Measurements from ENCODE around the gene FEM1B.

Gene FEM1B

DNA sequence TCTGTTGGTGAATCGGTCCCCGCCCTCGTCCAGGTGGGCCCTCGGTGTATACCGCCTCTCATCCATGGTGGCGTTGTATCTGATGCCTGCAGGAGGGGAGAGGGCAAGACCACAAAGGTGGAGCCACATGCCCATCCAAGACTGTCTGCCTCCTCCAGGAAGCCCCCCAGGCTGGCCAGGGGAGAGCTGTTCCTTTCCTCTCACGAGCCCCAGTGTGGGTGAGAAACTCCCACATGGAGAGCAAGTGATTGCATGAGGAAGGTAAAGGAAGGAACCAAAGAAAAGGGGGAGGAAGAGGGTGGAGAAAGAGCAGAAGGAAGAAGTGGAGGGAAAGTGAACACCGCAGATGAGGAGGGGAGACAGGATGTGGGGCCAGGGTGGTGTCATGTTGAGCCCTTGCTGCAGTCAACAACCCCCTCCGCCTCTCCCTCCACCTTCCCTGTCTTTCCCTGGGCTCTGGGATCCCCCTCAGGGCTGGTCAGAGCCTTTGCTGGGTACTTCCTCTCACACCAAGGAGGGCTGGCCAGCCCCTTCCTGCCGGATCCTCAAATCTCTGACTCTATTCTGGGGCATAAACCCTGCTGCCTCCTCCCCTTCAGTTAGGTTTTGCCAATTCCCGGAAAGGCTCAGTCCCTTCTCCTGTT is 49.3 kb downstream of the FEM1B start:
- DNase-seq (ENCODE audit: low read depth), result no peak

DNA sequence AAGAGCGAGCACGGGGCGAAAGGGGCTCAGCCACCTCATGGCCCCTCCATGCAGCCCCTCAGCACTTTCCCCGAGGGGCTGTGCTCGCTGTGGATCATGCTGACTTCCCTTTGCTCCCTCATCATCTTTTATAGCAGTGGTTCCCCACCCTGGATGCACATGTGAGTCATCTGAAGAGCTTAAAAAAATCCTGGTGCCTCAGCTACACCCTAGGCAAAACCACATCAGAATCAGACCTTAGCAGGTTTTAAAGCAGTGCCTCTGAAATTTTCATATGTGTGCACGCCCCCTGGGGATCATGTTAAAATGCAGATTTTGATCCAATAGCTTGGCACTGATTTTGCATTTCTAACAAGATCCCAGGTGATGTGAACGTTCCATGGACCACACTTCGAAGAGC is 50.9 kb downstream of the FEM1B start:
- no peak for DNase-seq (ENCODE audit: low read depth)

DNA sequence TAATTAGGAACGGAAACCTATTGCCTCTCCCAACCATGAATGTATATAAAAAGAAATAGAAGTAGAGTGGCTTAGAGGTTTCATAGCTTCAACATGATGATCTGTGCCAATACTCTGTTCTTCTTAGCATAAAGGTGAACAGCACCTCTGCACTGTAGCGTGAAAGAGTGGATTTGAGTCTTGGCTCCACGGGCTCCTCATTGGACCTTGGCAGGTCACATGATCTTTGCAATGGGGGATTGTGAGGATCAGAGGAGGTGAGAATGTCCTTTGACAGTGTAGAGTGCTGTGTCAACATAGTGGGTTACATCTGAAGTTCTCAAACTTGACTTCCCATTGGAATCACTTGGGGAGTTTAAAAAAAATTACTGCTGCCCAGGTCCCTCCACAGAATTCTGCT is 51.4 kb downstream of the FEM1B start:
- no peak for DNase-seq (ENCODE audit: low read depth)

DNA sequence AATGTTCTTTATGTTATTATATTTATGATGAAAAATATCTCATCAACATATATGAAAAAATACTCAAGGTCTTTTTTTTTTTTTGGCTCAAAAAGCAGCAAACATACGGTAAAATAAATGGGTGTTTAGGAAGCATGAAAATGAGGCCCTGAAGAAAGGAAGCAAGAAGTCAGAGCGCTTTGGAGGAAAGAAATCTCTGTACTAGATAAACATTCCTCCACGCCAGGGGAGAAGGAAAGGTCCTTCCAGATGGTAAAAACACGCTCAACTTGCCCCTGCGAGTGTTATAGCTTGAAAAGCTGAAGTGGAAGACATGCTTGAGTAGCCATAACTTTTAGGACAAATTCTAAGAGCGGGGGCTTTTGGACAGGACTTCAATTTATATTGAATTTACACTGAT is 52.9 kb downstream of the FEM1B start:
- DNase-seq (ENCODE audit: low read depth), result no peak

DNA sequence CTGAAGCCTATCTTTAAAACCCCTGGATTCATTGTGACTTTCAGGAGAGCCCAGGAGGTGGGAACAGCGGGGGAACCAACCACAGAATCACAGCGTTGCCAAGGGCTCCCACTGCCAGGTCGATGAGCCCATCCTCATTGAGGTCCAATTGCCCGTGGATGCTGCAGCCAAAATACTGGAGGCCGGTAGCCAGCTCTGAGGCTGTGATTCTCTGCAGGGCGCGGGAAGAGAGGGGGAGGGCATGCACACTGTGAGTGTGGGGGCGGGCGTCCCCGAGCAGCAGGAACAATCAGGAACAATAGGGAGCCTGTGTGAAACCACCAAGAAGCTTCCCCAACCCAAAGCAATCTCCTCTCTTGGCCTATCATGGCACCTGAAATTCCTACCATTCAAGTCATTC is 53.4 kb downstream of the FEM1B start:
- DNase-seq (ENCODE audit: low read depth), result no peak

DNA sequence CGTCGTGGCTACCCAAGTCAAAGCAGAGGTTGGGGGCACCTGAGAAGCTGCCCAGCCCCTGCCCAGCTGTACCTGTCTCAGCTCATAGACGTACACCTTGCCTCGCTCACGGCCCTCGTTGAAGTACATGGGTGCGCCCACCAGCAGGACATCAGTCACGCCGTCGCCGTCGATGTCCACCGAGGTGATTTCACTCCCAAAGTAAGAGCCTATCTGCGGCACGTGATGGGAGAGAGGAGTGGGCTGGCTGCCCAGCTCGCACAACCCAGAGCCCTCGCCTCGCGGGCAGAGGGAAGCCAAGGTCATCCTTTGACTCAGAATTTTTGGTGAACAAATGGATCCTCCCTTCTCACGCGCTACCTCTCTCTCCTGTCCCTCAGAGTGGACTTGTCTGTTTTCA is 54.7 kb downstream of the FEM1B start:
- no peak for DNase-seq (ENCODE audit: low read depth)

DNA sequence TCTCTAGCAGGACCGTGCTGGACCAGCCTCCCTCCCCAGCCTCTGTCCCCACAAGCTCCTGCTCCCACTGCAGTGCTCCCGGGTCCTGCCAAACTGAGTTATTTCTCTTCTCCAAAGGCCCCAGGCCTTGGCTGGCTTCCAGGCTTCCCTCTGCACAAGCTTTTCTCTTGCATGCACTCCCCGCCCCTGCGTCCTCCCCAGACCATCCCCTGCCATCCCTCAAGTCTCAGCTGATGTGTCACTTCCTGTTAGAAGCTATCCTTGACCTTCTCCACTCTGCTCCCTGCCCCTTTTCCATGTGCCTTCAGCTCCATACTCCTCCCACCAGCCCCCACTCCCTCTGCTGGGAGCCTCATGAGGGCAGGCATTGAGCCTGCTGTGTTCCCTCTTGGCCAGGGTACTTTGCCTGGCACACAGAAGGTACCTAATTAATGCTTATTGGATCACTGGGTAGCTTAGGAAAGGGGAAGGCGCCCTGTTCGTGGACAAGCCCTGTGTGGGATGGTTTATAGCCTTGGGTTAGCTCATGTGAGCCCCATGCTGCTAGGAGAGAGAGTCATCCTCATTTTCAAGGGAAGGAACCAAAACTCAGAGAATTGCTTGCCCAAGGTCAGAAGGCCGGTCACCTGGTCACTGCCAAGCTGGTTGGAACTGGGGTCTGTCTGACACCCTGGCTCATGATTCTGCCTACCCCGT is 56.4 kb downstream of the FEM1B start:
- DNase-seq (ENCODE audit: low read depth), result no peak

DNA sequence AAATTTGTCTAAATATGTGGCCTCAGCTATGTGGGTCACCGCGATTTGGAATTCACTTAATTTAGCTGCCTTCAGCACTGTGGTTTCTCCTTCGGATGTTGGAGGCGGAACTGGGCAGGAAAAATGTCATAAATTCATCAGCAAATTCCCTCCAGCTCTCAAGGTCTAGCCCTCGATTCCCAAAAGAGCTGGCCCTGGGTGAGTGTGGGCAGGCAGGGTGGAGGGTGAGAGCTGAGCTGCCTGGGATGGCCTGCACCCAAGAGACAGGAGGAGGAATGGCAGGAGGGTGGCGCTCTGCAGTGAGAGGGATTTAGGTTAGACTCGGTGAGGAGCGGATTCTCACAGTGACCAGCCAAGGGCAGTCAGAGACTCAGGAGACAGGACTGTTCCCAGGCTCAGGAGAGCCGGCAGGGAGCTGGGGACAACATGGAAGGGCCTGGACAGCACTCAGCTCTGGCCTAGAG is 57.1 kb downstream of the FEM1B start:
- DNase-seq (ENCODE audit: low read depth), result no peak

DNA sequence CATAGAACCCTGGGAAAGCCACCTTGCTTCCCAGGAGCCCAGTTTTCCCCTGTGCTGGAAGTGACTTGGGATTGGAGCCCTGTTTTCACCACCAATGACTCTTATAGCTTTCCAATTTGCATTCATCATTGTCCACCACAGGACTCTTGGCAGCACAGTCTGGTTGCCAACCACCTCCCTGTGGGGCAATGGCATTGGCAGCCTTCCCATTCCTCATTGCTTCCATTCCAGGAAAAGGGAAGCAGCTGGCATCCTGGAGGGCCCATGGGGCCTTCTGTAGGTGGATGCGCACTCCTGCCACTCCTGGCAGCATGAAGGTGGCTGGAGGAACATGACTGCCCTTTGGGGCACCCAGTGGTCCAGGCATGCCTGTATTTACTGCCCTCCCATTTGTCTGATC is 57.7 kb downstream of the FEM1B start:
- DNase-seq (ENCODE audit: low read depth), result no peak

DNA sequence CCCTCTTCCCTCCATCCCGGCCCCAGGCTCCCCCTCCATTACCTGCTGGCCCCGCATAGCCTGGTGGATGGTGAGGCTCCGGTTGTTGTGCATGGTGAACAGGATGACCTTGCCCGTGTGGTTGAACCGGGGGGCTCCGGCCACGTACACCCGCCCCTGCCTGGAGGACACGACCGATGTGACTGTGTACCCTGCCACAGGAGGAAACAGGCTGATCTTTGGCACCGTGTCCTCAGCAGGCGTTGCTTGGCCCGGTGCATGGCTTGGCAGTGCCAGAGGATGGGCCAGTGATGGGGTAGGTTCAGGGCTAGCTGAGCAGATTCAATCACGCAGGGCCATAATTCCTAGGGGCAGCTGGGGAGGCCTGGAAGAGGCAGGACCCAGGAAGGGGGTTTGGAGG is 58.1 kb downstream of the FEM1B start:
- no peak for DNase-seq (ENCODE audit: low read depth)

DNA sequence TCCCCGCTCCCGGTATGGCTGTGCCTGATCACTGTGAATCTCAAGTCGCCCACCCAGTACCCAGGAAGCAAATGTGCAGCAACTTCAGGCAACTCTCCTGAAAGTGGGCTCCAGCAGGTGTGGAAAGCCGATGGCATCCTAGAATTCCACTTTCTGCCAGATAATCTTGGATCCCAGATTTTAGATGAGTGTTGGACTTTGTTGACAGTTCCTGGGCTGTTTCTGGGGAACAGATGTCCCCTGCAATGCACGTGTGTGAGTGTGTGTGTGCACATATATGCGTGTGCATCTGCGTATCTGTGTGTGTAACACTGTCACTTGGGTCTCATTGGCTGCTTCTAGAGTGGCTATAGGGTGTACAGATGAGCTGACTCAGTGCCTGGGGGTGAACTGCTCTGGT is 59.0 kb downstream of the FEM1B start:
- DNase-seq (ENCODE audit: low read depth), result no peak

DNA sequence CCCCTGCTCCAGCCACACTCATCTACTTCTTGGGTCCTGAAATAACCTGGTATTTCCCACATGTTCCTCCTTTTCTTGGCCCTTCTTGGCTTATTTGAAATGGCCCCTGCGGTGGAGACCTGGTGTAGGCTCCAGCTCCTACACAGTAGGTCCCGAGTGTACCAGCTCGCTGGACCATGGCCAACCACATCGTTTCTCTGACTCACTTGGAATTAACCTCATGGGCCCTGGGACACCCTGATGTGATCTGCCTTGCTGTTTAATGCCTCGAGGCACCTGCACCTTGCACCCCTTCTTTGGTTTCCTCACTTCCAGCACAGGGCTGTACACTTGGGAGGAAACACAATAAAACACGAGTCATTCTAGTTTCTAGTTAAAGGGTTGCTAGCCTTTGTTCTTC is 60.3 kb downstream of the FEM1B start:
- no peak for DNase-seq (ENCODE audit: low read depth)

DNA sequence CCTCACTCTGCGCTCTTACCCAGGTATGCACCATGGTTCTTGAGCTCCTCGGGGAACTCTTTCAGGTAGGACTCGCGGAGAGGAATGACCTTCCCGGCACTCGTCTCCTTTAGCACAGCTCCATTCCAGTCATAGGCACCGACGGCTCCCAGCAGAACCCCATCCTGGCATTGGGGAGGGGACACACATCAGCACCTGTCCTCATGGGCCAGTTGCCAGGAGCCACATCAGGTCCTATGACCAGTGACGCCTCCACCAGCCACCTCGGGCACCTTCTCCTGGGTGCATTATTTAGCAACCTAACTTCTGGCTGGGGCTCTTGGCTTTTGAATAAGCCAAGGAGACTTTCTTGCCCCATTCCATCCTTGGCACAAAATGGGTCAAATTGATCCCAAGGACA is 61.9 kb downstream of the FEM1B start:
- no peak for DNase-seq (ENCODE audit: low read depth)

DNA sequence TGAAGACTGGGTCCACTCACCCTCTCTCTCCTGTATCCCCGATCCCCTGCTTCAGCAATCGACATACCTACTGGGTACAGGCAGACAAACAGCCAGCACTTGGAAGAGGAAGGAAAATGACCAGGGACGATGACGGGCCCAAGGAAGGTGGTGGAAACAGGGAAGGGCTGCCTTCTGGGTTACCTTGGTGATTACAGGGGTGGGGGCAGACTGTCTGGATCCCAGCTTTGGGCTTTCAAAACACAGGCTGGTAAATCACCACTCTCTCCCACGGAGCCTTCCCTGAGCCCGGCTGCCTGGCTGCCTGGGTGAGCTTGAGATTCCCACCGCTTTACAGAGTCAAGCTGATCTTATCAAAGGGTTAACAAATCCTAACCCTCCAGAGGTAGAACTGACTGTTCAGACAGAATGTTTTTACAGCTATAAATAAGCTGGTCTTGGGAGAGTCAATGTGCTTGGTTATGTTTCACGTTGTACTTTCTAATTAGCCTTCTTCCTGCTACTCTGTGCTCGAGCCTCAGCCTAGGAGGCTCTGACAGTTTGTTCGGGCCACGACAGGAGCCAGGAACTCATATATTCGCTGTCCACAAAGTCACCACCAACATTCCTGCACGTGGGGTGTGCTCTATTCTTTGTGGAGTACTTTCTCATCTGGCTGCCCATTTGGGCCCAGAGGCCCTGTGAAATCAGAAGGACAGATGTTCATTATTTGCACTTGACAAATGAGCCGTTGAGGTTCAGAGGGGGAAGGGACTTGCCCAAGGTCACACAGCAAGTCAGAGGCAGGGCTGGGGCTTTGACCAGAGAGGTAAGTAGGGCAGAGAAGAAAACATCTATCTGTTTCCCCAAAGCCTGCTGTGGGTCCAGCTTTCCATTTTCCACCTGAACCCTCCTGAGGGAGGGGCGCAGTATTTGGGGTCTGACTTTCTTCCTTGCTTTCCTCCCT is 63.5 kb downstream of the FEM1B start:
- no peak for DNase-seq (ENCODE audit: low read depth)

DNA sequence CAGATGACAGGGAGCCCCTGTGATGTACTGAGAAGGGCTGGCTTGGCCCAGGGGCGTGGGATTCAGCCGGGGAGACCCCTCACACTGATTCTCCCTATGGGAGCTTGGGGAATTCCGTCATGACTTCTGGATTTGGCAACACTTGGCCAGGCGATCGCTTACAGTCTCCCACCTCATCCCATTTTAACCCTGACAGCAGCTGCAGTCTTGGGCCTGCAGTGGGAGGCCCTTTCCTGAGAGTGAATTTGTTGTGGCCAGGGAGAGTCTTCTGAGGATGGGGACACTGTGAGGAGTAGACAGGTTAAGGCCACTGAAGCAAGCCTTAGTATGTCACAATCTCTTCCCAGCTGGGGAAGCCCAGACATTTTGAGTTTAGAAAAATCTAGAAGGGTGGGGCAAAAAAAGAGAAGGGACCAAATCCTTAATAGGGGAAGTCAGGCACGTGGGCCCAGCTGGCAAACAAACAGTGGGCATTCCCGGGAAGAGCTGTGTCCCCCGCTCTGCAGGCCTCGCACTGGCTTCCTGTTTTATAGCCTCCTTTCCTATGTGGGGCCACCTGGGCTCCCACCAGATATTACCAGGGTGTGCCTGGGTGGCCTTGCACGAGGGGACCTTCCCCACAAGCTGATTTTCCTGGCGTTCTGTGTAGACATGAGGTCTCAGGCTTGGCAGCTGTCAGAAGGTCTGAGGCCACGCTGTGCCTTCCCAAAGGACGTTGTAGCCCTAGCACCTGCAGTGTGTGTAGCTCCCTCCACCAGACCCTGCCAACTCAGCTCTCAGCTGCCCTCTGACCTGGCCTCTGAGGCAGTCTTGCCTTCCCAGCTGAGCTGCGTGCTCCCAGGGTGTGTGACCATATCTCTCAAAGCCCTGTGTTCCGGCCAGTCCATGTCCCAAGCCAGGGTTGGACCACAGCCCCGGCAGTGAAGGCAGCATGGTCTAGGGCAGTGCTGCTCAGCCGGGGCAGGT is 64.5 kb downstream of the FEM1B start:
- DNase-seq (ENCODE audit: low read depth), result no peak

DNA sequence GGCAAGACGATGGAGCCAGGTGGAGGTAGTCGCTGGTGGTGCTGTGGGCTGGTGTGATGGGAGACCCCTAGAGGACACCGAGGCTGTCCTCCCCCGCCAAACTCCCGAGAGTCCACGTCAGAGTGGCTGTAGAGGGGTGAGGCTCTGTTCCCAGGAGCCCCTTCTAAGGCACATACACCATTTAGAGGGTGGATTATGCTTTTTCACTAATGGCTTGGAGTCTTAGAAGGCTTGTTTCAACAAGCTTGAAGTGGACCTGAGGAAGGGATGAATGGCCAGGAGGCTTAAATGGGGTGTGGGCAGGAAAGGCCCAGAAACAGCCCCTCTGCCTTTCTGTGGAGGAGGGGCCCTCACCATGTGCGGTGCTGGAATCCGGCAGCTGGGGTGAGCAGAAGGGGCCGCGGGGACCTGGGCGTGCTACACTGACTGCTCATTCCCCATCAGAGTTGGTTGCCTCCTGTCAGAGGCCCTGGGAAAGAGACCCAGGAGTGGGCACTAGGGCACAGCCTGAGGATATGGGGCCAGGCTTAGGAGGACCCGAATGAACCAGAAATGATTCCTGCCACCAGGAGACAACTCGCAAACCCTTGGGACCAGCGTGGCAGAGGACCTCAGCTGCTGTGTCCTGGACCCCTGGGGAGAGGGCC is 66.2 kb downstream of the FEM1B start:
- DNase-seq (ENCODE audit: low read depth), result no peak

DNA sequence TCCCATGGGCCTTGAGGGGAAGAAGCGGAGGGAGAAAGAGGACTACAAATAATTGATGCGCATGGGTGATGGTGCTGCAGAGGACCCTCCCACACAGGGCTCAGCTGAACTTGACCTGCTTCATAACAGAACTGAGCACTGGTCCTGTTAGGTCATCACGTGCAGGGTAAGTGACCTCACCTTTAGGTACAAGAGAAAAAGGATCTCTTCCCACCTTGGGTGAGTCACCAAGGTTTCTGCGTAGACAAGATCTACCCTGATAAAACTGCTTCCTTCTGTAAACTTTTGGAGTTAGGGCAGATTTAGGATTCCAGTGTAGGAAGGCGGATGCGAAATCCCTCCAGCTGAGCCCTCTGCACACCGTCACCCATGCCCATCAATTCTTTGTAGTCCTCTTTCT is 67.1 kb downstream of the FEM1B start:
- DNase-seq (ENCODE audit: low read depth), result no peak

Data from stimulated activated CD8-positive, alpha-beta memory T cell treated with anti-CD3 and anti-CD28 coated beads, Interleukin-4, amount 100 ng/mL, for 24 hours (primary cell).